Astrocyte of the cerebellum (primary cell): ENCODE data around the gene PHIP.
"Not testable (repeated sequence)": the region's sequence is repeated elsewhere in the genome, so short reads cannot be mapped to it uniquely, and the experiment has no call there.

Experiments
- DNase-seq: peaks from one replicate; pipeline ENCODE4 v3.0.0-alpha.2; 2011; ENCODE audit warnings: low read depth
- H3K4me3 ChIP-seq: 2 replicates; pipeline ENCODE4 v1.5.1; 2011; ENCODE audit warnings: mild to moderate bottlenecking, low read depth, low read length, moderate library complexity
- CTCF ChIP-seq: IDR thresholded peaks from 2 replicates; pipeline ENCODE4 v1.5.1; 2012; ENCODE audit warnings: low read length, low read depth, moderate library complexity, mild to moderate bottlenecking; ENCODE audit errors: missing control alignments
- in situ Hi-C: cut with HindIII; loops from 2 replicates; pipeline ENCODE4 v1.10.0; 2017; ENCODE audit warnings: low sequenced_read_pairs

PHIP gene

DNA sequence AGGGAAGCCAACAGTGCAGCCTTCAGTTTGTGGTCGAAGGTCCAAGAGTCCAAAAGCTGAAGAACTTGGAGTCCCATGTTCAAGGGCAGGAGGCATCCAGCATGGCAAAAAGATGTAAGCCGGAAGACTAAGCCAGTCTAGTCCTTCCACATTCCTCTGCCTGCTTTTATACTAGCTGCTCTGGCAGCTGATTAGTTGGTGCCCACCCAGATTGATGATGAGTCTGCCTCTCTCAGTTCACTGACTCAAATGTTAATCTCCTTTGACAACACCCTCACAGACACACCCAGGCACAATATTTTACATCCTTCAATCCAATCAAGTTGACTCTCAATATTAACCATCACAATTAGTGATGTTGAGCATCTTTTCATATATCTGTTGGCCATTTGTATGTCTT lies 23.1 kb upstream of the PHIP start:
- no peak for TF ChIP-seq CTCF
- H3K4me3 ChIP-seq: no peak overlapping the region
- no peak for DNase-seq
- in situ Hi-C loops: no loop called here

DNA sequence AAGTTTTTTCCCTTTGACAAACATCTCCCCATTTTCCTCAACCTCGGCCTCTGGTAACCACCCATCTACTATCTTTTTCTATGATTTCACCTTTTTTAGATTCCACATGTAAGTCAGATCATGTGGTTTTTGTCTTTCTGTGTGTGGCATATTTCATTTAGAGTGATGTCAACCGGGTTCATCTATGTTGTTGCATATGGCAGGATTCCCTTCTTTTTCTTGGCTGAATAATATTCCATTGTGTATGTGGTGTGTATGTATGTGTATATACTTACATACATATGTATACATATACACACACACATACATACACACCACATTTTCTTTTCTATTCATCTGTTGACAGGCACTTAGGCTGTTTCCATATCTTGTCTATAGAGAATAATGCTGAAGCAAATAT lies 22.2 kb upstream of the PHIP start:
- no peak overlapping the region for H3K4me3 ChIP-seq
- in situ Hi-C loops: no loop called here
- no peak for TF ChIP-seq CTCF
- no peak for DNase-seq

GRCh38 chr6:79094938-79095337 lies 16.9 kb upstream of the PHIP start:
- H3K4me3 ChIP-seq: no peak overlapping the region
- no peak for TF ChIP-seq CTCF
- in situ Hi-C loops: no loop called here
- DNase-seq: no peak

DNA sequence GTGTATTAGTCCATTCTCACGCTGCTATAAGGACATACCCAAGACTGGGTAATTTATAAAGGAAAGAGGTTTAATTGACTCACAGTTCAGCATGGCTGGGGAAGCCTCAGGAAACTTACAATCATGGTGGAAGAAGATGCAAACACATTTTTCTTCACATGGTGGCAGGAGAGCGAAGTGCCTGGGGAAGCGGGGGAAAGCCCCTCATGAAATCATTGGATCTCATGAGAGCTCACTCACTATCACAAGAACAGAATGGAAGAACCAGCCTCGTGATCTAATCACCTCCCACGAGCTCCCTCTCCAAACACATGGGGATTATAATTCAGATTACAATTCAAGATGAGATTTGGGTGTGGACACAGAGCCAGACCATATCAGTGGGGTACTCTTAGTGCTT lies 13.7 kb upstream of the PHIP start:
- H3K4me3 ChIP-seq, in situ Hi-C loops, DNase-seq: not testable (repeated sequence)

- in situ Hi-C loops: no loop called here
- no peak for TF ChIP-seq CTCF
Measured at GRCh38 chr6:79089552-79090404, 11.7 kb upstream of the PHIP start.

DNA sequence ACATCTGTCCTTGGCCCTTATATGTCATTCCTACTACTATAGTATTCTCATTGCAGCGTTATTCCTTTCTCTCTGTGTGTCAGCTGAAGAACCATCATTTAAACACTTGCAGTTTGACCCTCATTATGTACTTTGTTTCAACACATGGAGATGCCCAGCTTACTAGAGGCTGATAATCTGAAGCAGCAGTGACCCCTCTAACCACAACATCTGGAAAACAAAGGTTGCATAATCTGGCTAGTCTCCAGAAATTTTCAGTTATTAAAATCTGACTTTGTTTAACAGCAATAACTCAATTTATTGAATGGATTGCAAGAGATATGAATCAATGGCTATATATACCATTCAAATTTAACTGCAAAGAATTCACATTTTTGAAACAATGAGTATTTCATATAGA lies 6.6 kb upstream of the PHIP start:
- no peak for TF ChIP-seq CTCF
- in situ Hi-C loops: no loop called here
- H3K4me3 ChIP-seq: no peak overlapping the region
- no peak for DNase-seq

More at GRCh38 chr6:79089552-79090404, 11.7 kb upstream of the PHIP start:
- H3K4me3 ChIP-seq: no peak overlapping the region
- DNase-seq: no peak

DNA sequence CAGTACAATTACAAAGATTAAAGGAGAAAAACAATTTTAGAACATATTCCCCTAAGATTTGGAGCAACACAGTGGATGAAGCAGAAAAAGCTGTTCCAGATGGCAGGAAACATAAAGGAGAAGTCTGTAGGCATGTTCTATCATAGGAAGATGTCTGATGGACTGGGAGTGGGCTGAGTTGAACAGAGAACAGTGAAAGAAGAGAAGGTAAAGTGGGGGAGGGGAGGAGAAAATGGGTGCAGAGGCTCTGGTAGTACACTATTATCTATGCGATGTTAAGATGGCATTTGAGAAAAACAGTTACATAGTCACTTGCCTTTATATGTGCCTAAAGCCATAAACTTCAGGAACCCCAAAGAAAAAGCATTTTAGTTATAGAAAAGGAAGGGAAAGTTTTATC lies 4.2 kb upstream of the PHIP start:
- in situ Hi-C loops: no loop called here
- H3K4me3 ChIP-seq: no peak overlapping the region
- no peak for DNase-seq
- no peak for TF ChIP-seq CTCF
